Rectal smooth muscle tissue (tissue), 1 donor: ENCODE data around the gene LETM1.
A peak's percentile ranks its signal among the peaks of the same experiment; 100 is the strongest.

ENCODE experiments used
- H3K27ac ChIP-seq: one replicate; pipeline ENCODE4 v1.7.0; 2013; ENCODE audit warnings: low read depth, low read length, inconsistent platforms
- H3K27me3 ChIP-seq: one replicate; pipeline ENCODE4 v1.7.0; 2013; ENCODE audit warnings: low read length; ENCODE audit not compliant: control insufficient read depth, insufficient read depth
- H3K36me3 ChIP-seq: one replicate; pipeline ENCODE4 v1.7.0; 2013; ENCODE audit warnings: low read length; ENCODE audit not compliant: control insufficient read depth, insufficient read depth
- H3K4me1 ChIP-seq: one replicate; pipeline ENCODE4 v1.7.0; 2013; ENCODE audit warnings: low read length; ENCODE audit not compliant: control insufficient read depth, insufficient read depth
- H3K4me3 ChIP-seq: one replicate; pipeline ENCODE4 v1.7.0; 2013; ENCODE audit warnings: low read length
- H3K9ac ChIP-seq: one replicate; pipeline ENCODE4 v1.7.0; 2013; ENCODE audit warnings: low read length

Gene LETM1

GRCh38 chr4:1856071-1856942 lies at the start of gene LETM1:
LETM1 (minus strand) TSS chr4:1856156; CDS start chr4:1855950, 206 bp downstream.
- Histone ChIP-seq H3K4me1 (peaks cover 10% of the 10 kb centered on the region), H3K27ac (peak within 1 kb of the TSS; percentile 70), H3K27me3 (no peaks in the 10 kb centered on the region), H3K9ac (peak within 1 kb of the TSS; percentile 50), H3K4me3 (peak within 1 kb of the TSS; percentile 91), H3K36me3 (no peaks in the 10 kb centered on the region)

GRCh38 chr4:1904042-1904441 lies 48.1 kb upstream of the LETM1 start:
- Histone ChIP-seq H3K4me1 (no peaks in the 10 kb centered on the region), H3K27me3 (no peaks in the 10 kb centered on the region), H3K36me3 (peaks cover 16% of the 10 kb centered on the region), H3K27ac (no peak overlapping the region), H3K9ac (no peak overlapping the region), H3K4me3 (no peak overlapping the region)

GRCh38 chr4:1903035-1903434 lies 47.1 kb upstream of the LETM1 start:
- H3K27me3 ChIP-seq, result no peaks in the 10 kb centered on the region

GRCh38 chr4:1902243-1902642 lies 46.3 kb upstream of the LETM1 start:
- Histone ChIP-seq H3K27me3 (no peaks in the 10 kb centered on the region), H3K4me1 (no peaks in the 10 kb centered on the region), H3K36me3 (peaks cover 16% of the 10 kb centered on the region), H3K4me3 (no peak overlapping the region), H3K27ac (no peak overlapping the region), H3K9ac (no peak overlapping the region)

More at GRCh38 chr4:1903035-1903434, 47.1 kb upstream of the LETM1 start:
- no peaks in the 10 kb centered on the region for H3K4me1 ChIP-seq
- H3K9ac ChIP-seq, result no peak overlapping the region
- peaks cover 16% of the 10 kb centered on the region for H3K36me3 ChIP-seq
- no peak overlapping the region for H3K27ac ChIP-seq
- no peak overlapping the region for H3K4me3 ChIP-seq

GRCh38 chr4:1901127-1901526 lies 45.2 kb upstream of the LETM1 start:
- peaks cover 16% of the 10 kb centered on the region for H3K36me3 ChIP-seq

GRCh38 chr4:1900624-1901023 lies 44.7 kb upstream of the LETM1 start:
- H3K36me3 ChIP-seq, result peaks cover 12% of the 10 kb centered on the region
- no peaks in the 10 kb centered on the region for H3K27me3 ChIP-seq
- no peak overlapping the region for H3K27ac ChIP-seq
- no peak overlapping the region for H3K9ac ChIP-seq
- no peaks in the 10 kb centered on the region for H3K4me1 ChIP-seq
- no peak overlapping the region for H3K4me3 ChIP-seq

More at GRCh38 chr4:1901127-1901526, 45.2 kb upstream of the LETM1 start:
- Histone ChIP-seq H3K27ac (no peak overlapping the region), H3K4me1 (no peaks in the 10 kb centered on the region), H3K9ac (no peak overlapping the region), H3K27me3 (no peaks in the 10 kb centered on the region), H3K4me3 (no peak overlapping the region)

GRCh38 chr4:1900087-1900433 lies 44.1 kb upstream of the LETM1 start:
- no peak overlapping the region for H3K4me3 ChIP-seq
- no peaks in the 10 kb centered on the region for H3K27me3 ChIP-seq
- H3K27ac ChIP-seq, result no peak overlapping the region
- no peak overlapping the region for H3K9ac ChIP-seq
- H3K36me3 ChIP-seq, result peaks cover 11% of the 10 kb centered on the region
- no peaks in the 10 kb centered on the region for H3K4me1 ChIP-seq

- H3K36me3 ChIP-seq, result peaks cover 11% of the 10 kb centered on the region
- no peaks in the 10 kb centered on the region for H3K27me3 ChIP-seq
- H3K4me3 ChIP-seq, result no peak overlapping the region
- no peaks in the 10 kb centered on the region for H3K4me1 ChIP-seq
- no peak overlapping the region for H3K9ac ChIP-seq
- no peak overlapping the region for H3K27ac ChIP-seq
Observed at GRCh38 chr4:1899149-1900086, 43.5 kb upstream of the LETM1 start.

- Histone ChIP-seq H3K27me3 (no peaks in the 10 kb centered on the region), H3K4me1 (no peaks in the 10 kb centered on the region), H3K9ac (no peak overlapping the region), H3K27ac (no peak overlapping the region), H3K36me3 (peaks cover 7% of the 10 kb centered on the region), H3K4me3 (no peak overlapping the region)
Observed at GRCh38 chr4:1898681-1899080, 42.7 kb upstream of the LETM1 start.

GRCh38 chr4:1898007-1898406 lies 42.1 kb upstream of the LETM1 start:
- H3K27me3 ChIP-seq, result no peaks in the 10 kb centered on the region
- H3K27ac ChIP-seq, result no peak overlapping the region
- peaks cover 7% of the 10 kb centered on the region for H3K36me3 ChIP-seq
- no peak overlapping the region for H3K9ac ChIP-seq
- no peaks in the 10 kb centered on the region for H3K4me1 ChIP-seq
- H3K4me3 ChIP-seq, result no peak overlapping the region

GRCh38 chr4:1896658-1896991 lies 40.7 kb upstream of the LETM1 start:
- Histone ChIP-seq H3K27me3 (no peaks in the 10 kb centered on the region), H3K4me1 (no peaks in the 10 kb centered on the region), H3K27ac (no peak overlapping the region), H3K36me3 (peaks cover 5% of the 10 kb centered on the region), H3K9ac (no peak overlapping the region), H3K4me3 (no peak overlapping the region)

GRCh38 chr4:1895971-1896657 lies 40.2 kb upstream of the LETM1 start:
- H3K4me3 ChIP-seq, result no peak overlapping the region
- H3K27ac ChIP-seq, result no peak overlapping the region
- peaks cover 2% of the 10 kb centered on the region for H3K36me3 ChIP-seq
- no peak overlapping the region for H3K9ac ChIP-seq
- no peaks in the 10 kb centered on the region for H3K27me3 ChIP-seq
- H3K4me1 ChIP-seq, result no peaks in the 10 kb centered on the region
